H1 (cell line): ENCODE data around the gene MYH13. TPM values are rescaled to one million over a fixed set of nuclear protein-coding genes. Genes with fewer than 3 reads are reported as not detected.

Experiments used
- CTCF ChIA-PET: fragments of 300-600 bp; sonication (Branson Sonifier 250); formaldehyde crosslinking; loops from one replicate; lab custom pipeline; 2021; ENCODE audit not compliant: partially characterized antibody; lab: Charles Lee
- POLR2A ChIA-PET: fragments of 300-600 bp; sonication (Branson Sonifier 250); formaldehyde crosslinking; loops from one replicate; lab custom pipeline; 2021; ENCODE audit warnings: inconsistent platforms; ENCODE audit not compliant: partially characterized antibody; lab: Charles Lee
- DNase-seq, 2 experiments: peaks; one replicate each; pipeline versions ENCODE4 v3.0.0 to v3.0.0-alpha.2; 2010 to 2022; ENCODE audit warnings: low spot score in 2 of 2, low read depth in 1 of 2, mixed read lengths in 1 of 2
- FAIRE-seq: peaks from 2 replicates; lab custom pipeline; 2011; peaks lifted over from hg19 to GRCh38; lab: Jason Lieb, UNC
- H2AFZ ChIP-seq: 2 replicates; pipeline ENCODE4 v1.8.1; 2012; ENCODE audit warnings: low read length, inconsistent platforms
- H2AK5ac ChIP-seq: 2 replicates; pipeline ENCODE4 v1.6.1; 2013; ENCODE audit warnings: low read depth, low read length
- H2BK120ac ChIP-seq: replicated peaks from 2 replicates; pipeline ENCODE3; 2013; ENCODE audit warnings: low read depth, low read length, inconsistent platforms
- H2BK12ac ChIP-seq: 2 replicates; pipeline ENCODE4 v1.6.1; 2013; ENCODE audit warnings: low read depth, low read length
- H2BK15ac ChIP-seq: 2 replicates; pipeline ENCODE4 v1.6.1; 2013; ENCODE audit warnings: low read length
- H2BK20ac ChIP-seq: 2 replicates; pipeline ENCODE4 v1.6.1; 2013; ENCODE audit warnings: low read length
- H2BK5ac ChIP-seq: 2 replicates; pipeline ENCODE4 v1.6.1; 2013; ENCODE audit warnings: low read depth, low read length
- H3K14ac ChIP-seq: 2 replicates; pipeline ENCODE4 v1.6.1; 2013; ENCODE audit warnings: inconsistent platforms; ENCODE audit not compliant: insufficient read length
- H3K18ac ChIP-seq: 2 replicates; pipeline ENCODE4 v1.6.1; 2013; ENCODE audit warnings: low read length; ENCODE audit errors: extremely low read depth
- H3K23ac ChIP-seq: 2 replicates; pipeline ENCODE4 v1.6.1; 2013; ENCODE audit warnings: inconsistent platforms; ENCODE audit not compliant: insufficient read length
- H3K23me2 ChIP-seq: 2 replicates; pipeline ENCODE4 v1.6.1; 2013; ENCODE audit warnings: low read depth, low read length
- H3K27ac ChIP-seq: 2 replicates; pipeline ENCODE4 v1.6.1; 2011; ENCODE audit warnings: low read depth, low read length, inconsistent platforms
- H3K27me3 ChIP-seq, 4 experiments: replicated peaks in 1 of 4; 1 replicate in 1 of 4; 2 replicates in 3 of 4; pipeline versions ENCODE4 v1.6.1 to v1.8.1; 2011 to 2013; ENCODE audit warnings: low read length in 3 of 4, mild to moderate bottlenecking in 3 of 4, inconsistent platforms in 2 of 4, mixed read lengths in 2 of 4, moderate library complexity in 1 of 4; ENCODE audit not compliant: control insufficient read depth in 3 of 4, insufficient read depth in 3 of 4; ENCODE audit errors: extremely low read depth in 1 of 4
- H3K36me3 ChIP-seq, 4 experiments: 2 replicates each; pipeline versions ENCODE4 v1.6.1 to v1.8.1; 2011 to 2013; ENCODE audit warnings: mild to moderate bottlenecking in 4 of 4, low read length in 3 of 4, moderate library complexity in 2 of 4, control low read depth in 1 of 4, inconsistent platforms in 1 of 4; ENCODE audit not compliant: insufficient read depth in 4 of 4, control insufficient read depth in 2 of 4
- H3K4ac ChIP-seq: replicated peaks from 2 replicates; pipeline ENCODE3; 2013; ENCODE audit warnings: low read length, low read depth, mixed read lengths, inconsistent platforms; ENCODE audit not compliant: insufficient read length
- H3K4me1 ChIP-seq, 4 experiments: replicated peaks in 1 of 4; 1 replicate in 1 of 4; 2 replicates in 3 of 4; pipeline versions ENCODE4 v1.6.1 to v1.8.1; 2011 to 2013; ENCODE audit warnings: low read length in 3 of 4, inconsistent platforms in 2 of 4, mixed read lengths in 1 of 4; ENCODE audit not compliant: insufficient read depth in 4 of 4, control insufficient read depth in 3 of 4
- H3K4me2 ChIP-seq, 2 experiments: 2 replicates each; pipeline versions ENCODE4 v1.6.1 to v1.8.1; 2011 to 2013; ENCODE audit warnings: low read depth in 2 of 2, low read length in 2 of 2, control low read depth in 1 of 2, inconsistent platforms in 1 of 2, mild to moderate bottlenecking in 1 of 2; ENCODE audit not compliant: insufficient read depth in 1 of 2
- H3K4me3 ChIP-seq, 4 experiments: fragments of 200-600, 300-600 bp in 1 of 4; sonication (generic), shearing (Covaris generic), sonication (Bioruptor Twin) in 1 of 4; 2 replicates each; pipeline versions ENCODE4 v1.5.1 to v1.8.1; 2011 to 2016; ENCODE audit warnings: low read length in 4 of 4, low read depth in 3 of 4, control low read depth in 2 of 4, inconsistent platforms in 2 of 4, mild to moderate bottlenecking in 2 of 4, mixed read lengths in 1 of 4, moderate library complexity in 1 of 4; ENCODE audit not compliant: insufficient read depth in 2 of 4; ENCODE audit errors: extremely low read depth in 1 of 4
- H3K56ac ChIP-seq: replicated peaks from 2 replicates; pipeline ENCODE3; 2013; ENCODE audit warnings: low read depth, mild to moderate bottlenecking, mixed read lengths, low read length, inconsistent platforms; ENCODE audit not compliant: insufficient read length
- H3K79me1 ChIP-seq: 2 replicates; pipeline ENCODE4 v1.6.1; 2013; ENCODE audit warnings: low read depth, low read length, control low read depth
- H3K79me2 ChIP-seq, 2 experiments: 2 replicates each; pipeline versions ENCODE4 v1.6.1 to v1.8.1; 2012 to 2013; ENCODE audit warnings: low read length in 2 of 2, mild to moderate bottlenecking in 2 of 2, inconsistent platforms in 1 of 2; ENCODE audit not compliant: insufficient read depth in 2 of 2, control insufficient read depth in 1 of 2
- H3K9ac ChIP-seq, 4 experiments: replicated peaks in 1 of 4; 1 replicate in 1 of 4; 2 replicates in 3 of 4; pipeline versions ENCODE4 v1.6.1 to v1.8.1; 2011 to 2013; ENCODE audit warnings: low read depth in 3 of 4, low read length in 3 of 4, control low read depth in 2 of 4, mild to moderate bottlenecking in 2 of 4, moderate library complexity in 2 of 4, inconsistent platforms in 1 of 4; ENCODE audit errors: extremely low read depth in 1 of 4
- H3K9me3 ChIP-seq, 2 experiments: 2 replicates each; pipeline versions ENCODE4 v1.6.1 to v1.8.1; 2012 to 2013; ENCODE audit warnings: mild to moderate bottlenecking in 2 of 2, moderate library complexity in 2 of 2, control low read depth in 1 of 2, inconsistent platforms in 1 of 2, low read depth in 1 of 2, low read length in 1 of 2, mixed read lengths in 1 of 2; ENCODE audit not compliant: insufficient read depth in 2 of 2
- H4K20me1 ChIP-seq, 2 experiments: replicated peaks in 1 of 2; 2 replicates each; pipeline versions ENCODE3 to v1.8.1; 2011 to 2013; ENCODE audit warnings: inconsistent platforms in 2 of 2, low read length in 2 of 2, mild to moderate bottlenecking in 1 of 2; ENCODE audit not compliant: insufficient read depth in 2 of 2, control insufficient read depth in 1 of 2
- H4K5ac ChIP-seq: 2 replicates; pipeline ENCODE4 v1.6.1; 2013; ENCODE audit warnings: low read length, low read depth, mixed read lengths, inconsistent platforms; ENCODE audit not compliant: insufficient read length
- H4K8ac ChIP-seq: 2 replicates; pipeline ENCODE4 v1.8.0; 2013; ENCODE audit warnings: mild to moderate bottlenecking, moderate library complexity, low read length, inconsistent platforms; ENCODE audit not compliant: insufficient read depth; ENCODE audit errors: extremely low read depth
- H4K91ac ChIP-seq: replicated peaks from 2 replicates; pipeline ENCODE3; 2013; ENCODE audit warnings: low read length, mixed read lengths, inconsistent platforms; ENCODE audit not compliant: insufficient read length
- BACH1 ChIP-seq: IDR thresholded peaks from 2 replicates; pipeline ENCODE4 v1.6.1; 2012; ENCODE audit warnings: low read length, improper control_type of control experiment
- FOSL1 ChIP-seq: IDR thresholded peaks from 2 replicates; pipeline ENCODE4 v1.6.1; 2011; ENCODE audit warnings: mild to moderate bottlenecking, low read depth, low read length, moderate library complexity; ENCODE audit not compliant: insufficient read depth
- KDM4A ChIP-seq: IDR thresholded peaks from one replicate; pipeline ENCODE4 v1.7.1; 2012; ENCODE audit warnings: low read depth, mild to moderate bottlenecking, moderate library complexity, low read length, inconsistent platforms; ENCODE audit not compliant: severe bottlenecking
- WGBS, 2 experiments: shearing (Covaris generic) in 1 of 2; methylation state at CpG; one replicate each; pipeline versions ENCODE4 v1.1.6 to v1.1.7; 2013 to 2015; ENCODE audit warnings: low lambda C conversion rate in 2 of 2, mixed read lengths in 2 of 2, inconsistent platforms in 1 of 2, low coverage in 1 of 2, missing lambda C conversion rate in 1 of 2; ENCODE audit not compliant: insufficient replicate concordance in 2 of 2, insufficient coverage in 1 of 2, insufficient read length in 1 of 2; ENCODE audit errors: extremely low coverage in 1 of 2, missing lambda C conversion rate in 1 of 2; 5-methylcytosine and 5-hydroxymethylcytosine counted together
- polyA plus RNA-seq, 7 experiments: library from polyadenylated mRNA; depleted of rRNA in 3 of 7; stranded (reverse) in 5 of 7; unstranded in 2 of 7; fragments of >200 nt in 5 of 7; fragments of 200-250 nt in 2 of 7; gene quantifications; 1 replicate in 5 of 7; 2 replicates in 1 of 7; 4 replicates in 1 of 7; pipeline versions ENCODE4 v1.2.1 to v1.2.3, GENCODE V29; 2011 to 2013; ENCODE audit warnings: missing spikeins in 2 of 7, mixed read lengths in 2 of 7
- total RNA-seq: library from RNA; stranded (reverse); fragmentation: NEBNext Ultra II Directional; extraction: Animal tissue kit (Norgen Biotek cat#: 25700); gene quantifications from 2 replicates; pipeline ENCODE4 v1.2.1, GENCODE V29; 2021
- TF ChIP-seq, protein P1 (sequence below): IDR thresholded peaks from 2 replicates; pipeline ENCODE4 v1.6.1; 2012; ENCODE audit warnings: inconsistent platforms

Gene MYH13
- total and polyA plus RNA-seq, 2 of the 8 experiments (the other 6 are each of a cell fraction or from before 2014, with no cell fraction given), result not detected

DNA sequence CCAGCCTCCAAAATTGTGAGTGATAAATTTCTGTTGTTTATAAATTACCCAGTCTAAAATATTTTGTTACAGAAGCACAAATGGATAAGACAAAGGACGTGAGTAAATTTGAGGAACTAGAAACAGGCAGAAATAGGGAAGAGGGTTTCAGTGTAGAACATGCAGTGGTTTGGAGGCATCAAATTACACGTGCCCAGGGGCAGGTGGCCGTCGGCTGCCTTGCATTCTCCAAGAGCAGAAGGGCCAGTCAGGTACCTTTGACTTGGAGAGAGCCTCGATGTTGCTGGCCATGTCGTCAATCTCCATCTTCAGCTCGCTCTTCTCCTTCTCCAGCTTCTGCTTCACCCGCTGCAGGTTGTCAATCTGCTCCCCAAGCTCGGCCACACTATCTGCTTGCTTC is 54.3 kb downstream of the MYH13 start:
- Histone ChIP-seq H3K79me2 (no peaks in the 10 kb centered on the region), H3K4me1 (no peaks in the 10 kb centered on the region; a peak in 1 of 7 replicates), H3K36me3 (no peaks in the 10 kb centered on the region), H3K4me3 (no peak overlapping the region), H3K9me3 (no peaks in the 10 kb centered on the region), H3K27me3 (no peaks in the 10 kb centered on the region), H3K14ac (no peak overlapping the region), H2BK20ac (no peak overlapping the region), H3K4ac (no peak overlapping the region), H2BK15ac (no peak overlapping the region), H3K4me2 (no peak overlapping the region), H3K27ac (no peak overlapping the region), H3K23me2 (no peaks in the 10 kb centered on the region), H2BK5ac (no peak overlapping the region), H2BK120ac (no peak overlapping the region), H3K23ac (no peak overlapping the region), H4K20me1 (no peaks in the 10 kb centered on the region), H2BK12ac (no peak overlapping the region), H3K79me1 (no peaks in the 10 kb centered on the region), H2AFZ (no peak overlapping the region), H4K8ac (no peak overlapping the region), H4K91ac (no peak overlapping the region), H3K9ac (no peak overlapping the region), H4K5ac (no peak overlapping the region), H3K18ac (no peak overlapping the region; the same call in 1 of the 2 replicates), H3K56ac (no peak overlapping the region), H2AK5ac (no peak overlapping the region)
- ChIA-PET POLR2A (no interaction called here), CTCF (interaction anchor here (1.0 to 3.8 kb wide), 6 partner anchors 10 to 296 kb away, joined by 3 to 18 read pairs (median 6); no protein-coding TSS in a partner anchor)
- TF ChIP-seq, protein P1, sequence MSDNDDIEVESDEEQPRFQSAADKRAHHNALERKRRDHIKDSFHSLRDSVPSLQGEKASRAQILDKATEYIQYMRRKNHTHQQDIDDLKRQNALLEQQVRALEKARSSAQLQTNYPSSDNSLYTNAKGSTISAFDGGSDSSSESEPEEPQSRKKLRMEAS, result peak; percentile 35; the same call in 1 of the 2 replicates
- TF ChIP-seq KDM4A (no peak), FOSL1 (no peak), BACH1 (no peak)
- 74% methylated on average over 9 of the region's 9 CpGs; no CpG with 5 or more reads in 1 of the 2 experiments for WGBS, 2 experiments
- no peak for DNase-seq
- no peak for FAIRE-seq
